Fibroblast of lung (primary cell): ENCODE measurements around the gene ELFN1.

Source experiments
- CTCF ChIP-seq, 2 donors: IDR thresholded peaks in 1 of 2; conservative IDR thresholded peaks in 1 of 2; 1 replicate in 1 of 2; 2 replicates in 1 of 2; pipeline ENCODE4 v1.5.1; 2011 to 2012; ENCODE audit warnings: low read length in 2 of 2, control low read depth in 1 of 2, inconsistent platforms in 1 of 2, low read depth in 1 of 2, mild to moderate bottlenecking in 1 of 2
- EZH2 ChIP-seq: IDR thresholded peaks from 2 replicates; pipeline ENCODE4 v1.5.1; 2012; ENCODE audit warnings: low read length, control low read depth, mild to moderate bottlenecking; ENCODE audit errors: missing control alignments

DNA sequence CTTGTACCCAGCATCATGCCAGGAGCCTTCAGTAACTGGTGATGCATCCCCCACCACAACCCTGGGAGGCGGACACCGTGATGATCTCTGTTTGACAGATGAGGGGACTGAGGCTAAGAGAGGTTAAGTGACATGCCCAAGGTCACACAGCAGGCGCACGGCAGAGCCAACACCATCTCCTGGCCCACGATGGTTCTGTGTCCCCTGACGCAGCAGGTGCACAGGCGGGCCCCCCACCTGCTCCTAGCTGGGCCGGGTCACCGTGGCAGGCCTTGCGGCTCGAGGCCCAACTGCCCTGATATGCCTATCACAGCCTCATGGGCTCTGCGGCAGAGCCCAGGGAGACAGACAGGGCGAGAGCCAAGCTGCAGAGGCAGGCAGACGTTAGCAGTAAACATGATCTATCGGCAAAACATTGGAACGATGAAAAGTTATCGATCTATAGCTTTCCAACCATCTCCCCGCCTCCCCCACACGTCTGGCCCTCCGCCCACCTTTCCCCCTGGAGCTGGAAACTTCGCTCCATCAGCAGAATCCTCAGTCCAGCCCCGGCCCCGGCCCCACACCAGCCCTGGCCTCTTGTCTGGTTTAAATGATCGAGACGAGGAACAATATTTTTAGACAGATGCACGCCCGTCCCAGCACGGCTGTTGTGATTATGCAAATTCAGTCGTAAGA lies 65.9 kb downstream of the ELFN1 start:
- TF ChIP-seq CTCF (conservative IDR thresholded peaks at IDR 0.05 in 1 of 2, IDR thresholded peaks at IDR 0.05 in 1 of 2; ENCODE audit: low read depth in 1 of 2, low read length in 2 of 2) (no peak), EZH2 (no peak)
